Left ventricle myocardium inferior (tissue), 1 donor: ENCODE results near the gene GRPEL2. TPM values are rescaled to one million over a fixed set of nuclear protein-coding genes. Genes with fewer than 3 reads are reported as not detected.

ENCODE experiments used
- DNase-seq: peaks from one replicate; pipeline ENCODE4 v3.0.0-alpha.2; 2020
- H3K27ac ChIP-seq: fragments of 200-600 bp; replicated peaks from 2 replicates; pipeline ENCODE4 v1.8.0; 2021
- H3K27me3 ChIP-seq: fragments of 200-600 bp; 2 replicates; pipeline ENCODE4 v1.8.0; 2021; ENCODE audit warnings: low read depth
- H3K36me3 ChIP-seq: fragments of 200-600 bp; 2 replicates; pipeline ENCODE4 v1.8.0; 2021
- H3K4me1 ChIP-seq: fragments of 200-600 bp; 2 replicates; pipeline ENCODE4 v1.8.0; 2021
- H3K4me3 ChIP-seq: fragments of 200-600 bp; 2 replicates; pipeline ENCODE4 v1.8.0; 2021; ENCODE audit warnings: mild to moderate bottlenecking, moderate library complexity
- H3K9me3 ChIP-seq: fragments of 200-600 bp; replicated peaks from 2 replicates; pipeline ENCODE4 v1.8.0; 2021
- intact Hi-C: fragments of 100-400 bp; cut with micrococcal nuclease; formaldehyde crosslinking; loops from one replicate; pipeline ENCODE4 v1.11.0; 2022
- total RNA-seq: library from RNA; stranded (reverse); fragmentation: NEBNext Ultra II Directional; extraction: Animal tissue kit (Norgen Biotek cat#: 25700); gene quantifications from one replicate; pipeline ENCODE4 v1.2.1, GENCODE V29; 2021
- TF ChIP-seq, protein P1 (sequence below): fragments of 200-600 bp; IDR thresholded peaks from 2 replicates; pipeline ENCODE4 v1.8.0; 2021; ENCODE audit warnings: antibody characterized with exemption, mild to moderate bottlenecking, borderline replicate concordance
- donor health status: DM: no; HTN: yes; CAD: no; lungs with severe emphysema.

The GRPEL2 gene
- total RNA-seq, 1 donor from 2014 or later, result 7.6 TPM

DNA sequence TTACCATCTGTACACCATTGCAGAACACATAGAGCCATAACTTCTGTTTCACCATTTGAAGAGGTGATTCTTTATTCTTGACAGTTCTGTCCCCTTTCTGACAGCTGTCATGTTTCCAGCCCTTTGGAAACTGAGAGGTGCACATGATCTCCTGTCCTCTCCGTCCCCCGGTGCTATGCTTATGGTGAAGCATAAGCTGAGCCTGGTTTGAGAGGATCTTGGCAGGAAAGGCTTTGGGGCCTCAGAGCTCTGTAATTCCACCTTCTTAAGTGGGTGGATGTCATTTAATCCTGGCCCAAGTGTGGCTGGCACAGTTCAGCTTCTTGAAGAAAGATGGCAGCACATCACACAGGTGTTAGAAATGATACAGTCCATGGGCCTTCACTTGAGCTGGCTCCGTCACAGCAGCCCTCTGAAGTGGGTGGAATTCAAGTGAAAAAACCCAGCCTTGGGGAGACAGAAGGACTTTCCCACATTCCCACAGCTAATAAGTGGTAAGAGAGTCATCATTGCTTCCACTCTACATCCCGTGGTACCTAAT, 30.7 kb upstream of the GRPEL2 start:
- intact Hi-C loops, result loop anchor here (10.0 kb wide), 1 partner anchor 50 kb away; no protein-coding TSS in a partner anchor
- Histone ChIP-seq H3K27me3 (no peaks in the 10 kb centered on the region), H3K9me3 (no peaks in the 10 kb centered on the region), H3K27ac (no peak overlapping the region), H3K36me3 (peaks cover 66% of the 10 kb centered on the region), H3K4me3 (no peak overlapping the region), H3K4me1 (peaks cover 36% of the 10 kb centered on the region)
- no peak for DNase-seq
- TF ChIP-seq, protein P1, sequence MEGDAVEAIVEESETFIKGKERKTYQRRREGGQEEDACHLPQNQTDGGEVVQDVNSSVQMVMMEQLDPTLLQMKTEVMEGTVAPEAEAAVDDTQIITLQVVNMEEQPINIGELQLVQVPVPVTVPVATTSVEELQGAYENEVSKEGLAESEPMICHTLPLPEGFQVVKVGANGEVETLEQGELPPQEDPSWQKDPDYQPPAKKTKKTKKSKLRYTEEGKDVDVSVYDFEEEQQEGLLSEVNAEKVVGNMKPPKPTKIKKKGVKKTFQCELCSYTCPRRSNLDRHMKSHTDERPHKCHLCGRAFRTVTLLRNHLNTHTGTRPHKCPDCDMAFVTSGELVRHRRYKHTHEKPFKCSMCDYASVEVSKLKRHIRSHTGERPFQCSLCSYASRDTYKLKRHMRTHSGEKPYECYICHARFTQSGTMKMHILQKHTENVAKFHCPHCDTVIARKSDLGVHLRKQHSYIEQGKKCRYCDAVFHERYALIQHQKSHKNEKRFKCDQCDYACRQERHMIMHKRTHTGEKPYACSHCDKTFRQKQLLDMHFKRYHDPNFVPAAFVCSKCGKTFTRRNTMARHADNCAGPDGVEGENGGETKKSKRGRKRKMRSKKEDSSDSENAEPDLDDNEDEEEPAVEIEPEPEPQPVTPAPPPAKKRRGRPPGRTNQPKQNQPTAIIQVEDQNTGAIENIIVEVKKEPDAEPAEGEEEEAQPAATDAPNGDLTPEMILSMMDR, result no peak

GRCh38 chr5:149315753-149316152, 29.5 kb upstream of the GRPEL2 start:
- H3K36me3 ChIP-seq, result peaks cover 63% of the 10 kb centered on the region
- H3K4me3 ChIP-seq, result no peak overlapping the region
- no peak for DNase-seq
- TF ChIP-seq, protein P1, result no peak
- H3K9me3 ChIP-seq, result no peaks in the 10 kb centered on the region
- peaks cover 40% of the 10 kb centered on the region for H3K4me1 ChIP-seq
- H3K27ac ChIP-seq, result no peak overlapping the region
- H3K27me3 ChIP-seq, result no peaks in the 10 kb centered on the region
- intact Hi-C loops, result loop anchor here (10.0 kb wide), 1 partner anchor 51 kb away; no protein-coding TSS in a partner anchor

GRCh38 chr5:149317281-149318048, 27.8 kb upstream of the GRPEL2 start:
- H3K27me3 ChIP-seq, result no peaks in the 10 kb centered on the region
- DNase-seq, result no peak
- no peak overlapping the region for H3K4me3 ChIP-seq
- TF ChIP-seq, protein P1, result peak; percentile 71
- intact Hi-C loops, result loop anchor here (10.0 kb wide), 1 partner anchor 53 kb away; no protein-coding TSS in a partner anchor
- H3K36me3 ChIP-seq, result peaks cover 54% of the 10 kb centered on the region
- peak overlapping the region; percentile 78 for H3K27ac ChIP-seq
- peaks cover 50% of the 10 kb centered on the region for H3K4me1 ChIP-seq
- no peaks in the 10 kb centered on the region for H3K9me3 ChIP-seq

DNA sequence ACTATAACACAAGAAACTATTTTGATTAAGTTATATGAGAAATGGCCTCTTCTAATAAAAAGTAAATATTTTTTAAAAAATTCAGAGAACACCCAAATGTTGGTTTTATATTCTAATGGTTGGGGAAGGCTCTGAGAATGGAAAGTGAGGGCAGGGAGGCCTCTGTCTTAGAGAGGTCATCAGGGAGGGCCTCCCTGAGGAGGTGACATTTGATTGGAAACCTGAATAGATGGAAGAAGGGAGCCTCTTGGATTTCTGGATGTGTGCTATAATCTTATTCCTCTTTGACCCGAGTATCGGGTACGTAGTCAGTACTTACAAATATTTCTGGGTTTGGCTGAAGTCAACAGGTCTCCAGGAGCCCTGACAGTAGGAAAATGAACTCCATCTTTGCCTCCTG, 26.1 kb upstream of the GRPEL2 start:
- no peak overlapping the region for H3K4me3 ChIP-seq
- TF ChIP-seq, protein P1, result no peak
- no peaks in the 10 kb centered on the region for H3K9me3 ChIP-seq
- peak overlapping the region; percentile 78 for H3K27ac ChIP-seq
- peaks cover 54% of the 10 kb centered on the region for H3K4me1 ChIP-seq
- intact Hi-C loops, result loop anchor here (10.0 kb wide), 1 partner anchor 54 kb away; no protein-coding TSS in a partner anchor
- peaks cover 62% of the 10 kb centered on the region for H3K36me3 ChIP-seq
- no peaks in the 10 kb centered on the region for H3K27me3 ChIP-seq
- DNase-seq, result no peak

GRCh38 chr5:149320791-149321330, 24.4 kb upstream of the GRPEL2 start:
- intact Hi-C loops, result no loop called here
- Histone ChIP-seq H3K27me3 (no peaks in the 10 kb centered on the region), H3K36me3 (peaks cover 76% of the 10 kb centered on the region), H3K9me3 (no peaks in the 10 kb centered on the region), H3K27ac (peak overlapping the region; percentile 78), H3K4me3 (no peak overlapping the region), H3K4me1 (peaks cover 64% of the 10 kb centered on the region)
- peak; percentile 90 for DNase-seq
- TF ChIP-seq, protein P1, result no peak
